Endothelial cell (in vitro differentiated cells): ENCODE data around the gene BAIAP2. TPM values are rescaled to one million over a fixed set of nuclear protein-coding genes. Genes with fewer than 3 reads are reported as not detected.

Experiments
- DNase-seq: peaks from one replicate; pipeline ENCODE4 v3.0.0; 2021; ENCODE audit warnings: low spot score
- H3K27ac Mint-ChIP-seq: one replicate; pipeline ENCODE4 v1.8.0; 2021; ENCODE audit warnings: mixed read lengths, inconsistent platforms; ENCODE audit not compliant: unreplicated experiment
- H3K27me3 Mint-ChIP-seq: one replicate; pipeline ENCODE4 v1.8.0; 2021; ENCODE audit warnings: mild to moderate bottlenecking, moderate library complexity, mixed read lengths, inconsistent platforms; ENCODE audit not compliant: unreplicated experiment
- H3K36me3 Mint-ChIP-seq: one replicate; pipeline ENCODE4 v1.8.0; 2021; ENCODE audit warnings: mild to moderate bottlenecking, low read depth, mixed read lengths, inconsistent platforms; ENCODE audit not compliant: unreplicated experiment
- H3K4me1 Mint-ChIP-seq: one replicate; pipeline ENCODE4 v1.8.0; 2021; ENCODE audit warnings: mild to moderate bottlenecking, mixed read lengths, inconsistent platforms; ENCODE audit not compliant: unreplicated experiment
- H3K4me3 Mint-ChIP-seq: one replicate; pipeline ENCODE4 v1.8.0; 2021; ENCODE audit warnings: mild to moderate bottlenecking, mixed read lengths, inconsistent platforms; ENCODE audit not compliant: unreplicated experiment
- H3K9me3 Mint-ChIP-seq: one replicate; pipeline ENCODE4 v1.8.0; 2021; ENCODE audit warnings: mixed read lengths, inconsistent platforms; ENCODE audit not compliant: unreplicated experiment
- CTCF ChIP-seq: fragments of 200-600 bp; sonication (generic); IDR thresholded peaks from one replicate; pipeline ENCODE4 v1.5.0; 2021; ENCODE audit warnings: antibody characterized with exemption; ENCODE audit not compliant: unreplicated experiment
- total RNA-seq: library from RNA; stranded (reverse); fragmentation: NEBNext Ultra II Directional; extraction: Animal tissue kit (Norgen Biotek cat#: 25700); gene quantifications from one replicate; pipeline ENCODE4 v1.2.1, GENCODE V29; 2021; ENCODE audit not compliant: unreplicated experiment

The BAIAP2 gene
- total RNA-seq, 1 donor from 2014 or later = 67.8 TPM

- Mint-ChIP-seq H3K36me3 (peaks cover 6% of the 10 kb centered on the region), H3K4me1 (no peaks in the 10 kb centered on the region), H3K4me3 (peak overlapping the region; percentile 86), H3K9me3 (no peaks in the 10 kb centered on the region), H3K27me3 (peaks cover 11% of the 10 kb centered on the region), H3K27ac (no peak overlapping the region)
- no peak for DNase-seq
- TF ChIP-seq CTCF = no peak
Measured at GRCh38 chr17:80990921-80991644, 43.9 kb upstream of the BAIAP2 start.

- peak; percentile 39 for TF ChIP-seq CTCF
- Mint-ChIP-seq H3K4me3 (peak within 1 kb of the TSS; percentile 89), H3K4me1 (no peaks in the 10 kb centered on the region), H3K27me3 (peaks cover 14% of the 10 kb centered on the region), H3K27ac (no peak within 1 kb of the TSS), H3K9me3 (no peaks in the 10 kb centered on the region), H3K36me3 (peaks cover 11% of the 10 kb centered on the region)
- peak; percentile 80 for DNase-seq
Measured at GRCh38 chr17:80991645-80992076, 43.3 kb upstream of the BAIAP2 start, which contains the start of gene CHMP6. TSS of gene CHMP6 (plus strand) at chr17:80991841. CDS start at chr17:80991919, 78 bp downstream.

GRCh38 chr17:80992077-80992947 lies 42.6 kb upstream of the BAIAP2 start:
- Mint-ChIP-seq H3K36me3 (peaks cover 11% of the 10 kb centered on the region), H3K9me3 (no peaks in the 10 kb centered on the region), H3K27ac (no peak overlapping the region), H3K4me1 (no peaks in the 10 kb centered on the region), H3K27me3 (peaks cover 14% of the 10 kb centered on the region), H3K4me3 (peak overlapping the region; percentile 89)
- no peak for TF ChIP-seq CTCF
- DNase-seq = no peak

GRCh38 chr17:80992948-80993624 lies 41.9 kb upstream of the BAIAP2 start:
- no peak for TF ChIP-seq CTCF
- no peaks in the 10 kb centered on the region for H3K4me1 Mint-ChIP-seq
- no peaks in the 10 kb centered on the region for H3K9me3 Mint-ChIP-seq
- H3K4me3 Mint-ChIP-seq = peak overlapping the region; percentile 89
- peaks cover 11% of the 10 kb centered on the region for H3K36me3 Mint-ChIP-seq
- peaks cover 14% of the 10 kb centered on the region for H3K27me3 Mint-ChIP-seq
- DNase-seq = no peak
- no peak overlapping the region for H3K27ac Mint-ChIP-seq
